Neural cell (in vitro differentiated cells): ENCODE data around the gene KIT. TPM values are rescaled to one million over a fixed set of nuclear protein-coding genes. Genes with fewer than 3 reads are reported as not detected.

Experiments used
- H2AFZ ChIP-seq: fragments of 200-600, 300-800 bp; sonication (generic), shearing (Covaris generic); 2 replicates; pipeline ENCODE4 v1.6.0; 2014; ENCODE audit warnings: low read depth, mild to moderate bottlenecking, antibody characterized with exemption, low read length, moderate library complexity
- H3F3A ChIP-seq: fragments of 200-600 bp; shearing (Covaris generic); 2 replicates; pipeline ENCODE4 v1.6.1; 2016; ENCODE audit warnings: mild to moderate bottlenecking, moderate library complexity, mixed read lengths, antibody characterized with exemption, low read length; ENCODE audit not compliant: insufficient read depth, poor library complexity, severe bottlenecking
- H3K27ac ChIP-seq: fragments of 200-600, 300-800 bp; sonication (generic), shearing (Covaris generic); 2 replicates; pipeline ENCODE4 v1.5.1; 2014; ENCODE audit warnings: mild to moderate bottlenecking, low read length, moderate library complexity
- H3K27me3 ChIP-seq: fragments of 300-800, 200-600 bp; sonication (generic), shearing (Covaris generic); 2 replicates; pipeline ENCODE4 v1.6.0; 2014; ENCODE audit warnings: mild to moderate bottlenecking, low read depth, low read length, moderate library complexity; ENCODE audit not compliant: insufficient read depth
- H3K36me3 ChIP-seq: fragments of 300-800, 200-600 bp; sonication (generic), shearing (Covaris generic); 2 replicates; pipeline ENCODE4 v1.5.1; 2014; ENCODE audit warnings: mild to moderate bottlenecking, antibody characterized with exemption, low read length, moderate library complexity; ENCODE audit not compliant: insufficient read depth
- H3K4me2 ChIP-seq: fragments of 300-800, 200-600 bp; sonication (generic), shearing (Covaris generic); 2 replicates; pipeline ENCODE4 v1.6.0; 2014; ENCODE audit warnings: mild to moderate bottlenecking, low read length
- H3K4me3 ChIP-seq: fragments of 300-800, 200-600 bp; sonication (generic), shearing (Covaris generic); 2 replicates; pipeline ENCODE4 v1.5.1; 2014; ENCODE audit warnings: mild to moderate bottlenecking, low read length, moderate library complexity
- H3K79me2 ChIP-seq: fragments of 200-600 bp; shearing (Covaris generic); replicated peaks from 2 replicates; pipeline ENCODE4 v1.6.0; 2014; ENCODE audit warnings: mild to moderate bottlenecking, low read length, moderate library complexity; ENCODE audit not compliant: insufficient read depth
- H3K9ac ChIP-seq: fragments of 300-800, 200-600 bp; sonication (generic), shearing (Covaris generic); 2 replicates; pipeline ENCODE4 v1.6.1; 2016; ENCODE audit warnings: mild to moderate bottlenecking, low read length, mixed read lengths
- H3K9me2 ChIP-seq: fragments of 200-600 bp; shearing (Covaris generic); 2 replicates; pipeline ENCODE4 v1.6.1; 2016; ENCODE audit warnings: mild to moderate bottlenecking, low read length, mixed read lengths; ENCODE audit not compliant: insufficient read depth
- H3K9me3 ChIP-seq: fragments of 200-600, 300-800 bp; sonication (generic), shearing (Covaris generic); 2 replicates; pipeline ENCODE4 v1.6.1; 2016; ENCODE audit warnings: mild to moderate bottlenecking, mixed run types, low read length, moderate library complexity, mixed read lengths
- H4K20me1 ChIP-seq: fragments of 200-600 bp; shearing (Covaris generic); 2 replicates; pipeline ENCODE4 v1.6.1; 2016; ENCODE audit warnings: mild to moderate bottlenecking, mixed run types; ENCODE audit not compliant: insufficient read depth
- EP300 ChIP-seq: fragments of 450-650 bp; conservative IDR thresholded peaks from 2 replicates; pipeline ENCODE4 v1.6.1; 2014; ENCODE audit warnings: antibody characterized with exemption, mild to moderate bottlenecking, moderate library complexity; ENCODE audit not compliant: poor library complexity, severe bottlenecking
- EZH2 ChIP-seq: fragments of 200-600, 300-800 bp; shearing (Covaris generic), sonication (generic); IDR thresholded peaks from 2 replicates; pipeline ENCODE4 v1.6.1; 2014; ENCODE audit warnings: antibody characterized with exemption, low read length, borderline replicate concordance, mild to moderate bottlenecking; ENCODE audit not compliant: insufficient read depth, poor library complexity, severe bottlenecking
- MXI1 ChIP-seq: fragments of 450-650 bp; conservative IDR thresholded peaks from 2 replicates; pipeline ENCODE4 v1.6.1; 2014; ENCODE audit warnings: antibody characterized with exemption, mild to moderate bottlenecking; ENCODE audit not compliant: poor library complexity, severe bottlenecking
- POLR2AphosphoS5 ChIP-seq: IDR thresholded peaks from 2 replicates; pipeline ENCODE4 v1.6.1; 2012
- RAD21 ChIP-seq: fragments of 450-650 bp; conservative IDR thresholded peaks from 2 replicates; pipeline ENCODE4 v1.6.1; 2014; ENCODE audit warnings: antibody characterized with exemption, mild to moderate bottlenecking, moderate library complexity
- SMC3 ChIP-seq: fragments of 450-650 bp; conservative IDR thresholded peaks from 2 replicates; pipeline ENCODE4 v1.6.1; 2014; ENCODE audit warnings: antibody characterized with exemption, mild to moderate bottlenecking, moderate library complexity; ENCODE audit not compliant: poor library complexity
- TAF1 ChIP-seq: IDR thresholded peaks from 2 replicates; pipeline ENCODE4 v1.6.1; 2012; ENCODE audit warnings: low read depth
- polyA plus RNA-seq: library from polyadenylated mRNA; depleted of rRNA; stranded (reverse); fragments of >200 nt; gene quantifications from 2 replicates; pipeline ENCODE4 v1.2.3, GENCODE V29; 2014
- TF ChIP-seq, protein P1 (sequence below): IDR thresholded peaks from 2 replicates; pipeline ENCODE4 v1.6.1; 2012; ENCODE audit warnings: borderline replicate concordance
- TF ChIP-seq, protein P2 (sequence below): fragments of 450-650 bp; IDR thresholded peaks from 2 replicates; pipeline ENCODE4 v1.5.1; 2014; ENCODE audit warnings: antibody characterized with exemption, mild to moderate bottlenecking, moderate library complexity; ENCODE audit not compliant: poor library complexity, severe bottlenecking

The KIT gene
- polyA plus RNA-seq, 1 donor from 2014 or later: 0.95 TPM

DNA sequence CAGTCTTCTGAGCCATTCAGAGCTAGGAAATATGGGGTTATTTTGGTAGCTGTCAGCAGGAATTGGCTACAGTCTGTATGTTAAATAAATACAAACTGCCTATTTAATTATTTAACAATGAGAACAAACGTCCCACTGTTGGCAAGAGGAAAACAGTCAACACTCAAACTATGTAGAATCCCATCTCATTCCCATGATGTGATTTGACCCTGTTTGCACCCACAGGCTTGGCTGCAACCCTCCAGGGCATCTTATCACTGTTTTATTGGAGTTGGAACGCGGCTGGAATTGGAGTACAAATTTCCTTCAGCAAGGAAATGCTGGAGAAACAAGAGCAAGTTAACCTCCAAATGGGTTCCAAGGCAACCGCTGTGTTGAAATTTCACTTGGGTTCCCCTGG lies 124.0 kb downstream of the KIT start:
- TF ChIP-seq, protein P1, sequence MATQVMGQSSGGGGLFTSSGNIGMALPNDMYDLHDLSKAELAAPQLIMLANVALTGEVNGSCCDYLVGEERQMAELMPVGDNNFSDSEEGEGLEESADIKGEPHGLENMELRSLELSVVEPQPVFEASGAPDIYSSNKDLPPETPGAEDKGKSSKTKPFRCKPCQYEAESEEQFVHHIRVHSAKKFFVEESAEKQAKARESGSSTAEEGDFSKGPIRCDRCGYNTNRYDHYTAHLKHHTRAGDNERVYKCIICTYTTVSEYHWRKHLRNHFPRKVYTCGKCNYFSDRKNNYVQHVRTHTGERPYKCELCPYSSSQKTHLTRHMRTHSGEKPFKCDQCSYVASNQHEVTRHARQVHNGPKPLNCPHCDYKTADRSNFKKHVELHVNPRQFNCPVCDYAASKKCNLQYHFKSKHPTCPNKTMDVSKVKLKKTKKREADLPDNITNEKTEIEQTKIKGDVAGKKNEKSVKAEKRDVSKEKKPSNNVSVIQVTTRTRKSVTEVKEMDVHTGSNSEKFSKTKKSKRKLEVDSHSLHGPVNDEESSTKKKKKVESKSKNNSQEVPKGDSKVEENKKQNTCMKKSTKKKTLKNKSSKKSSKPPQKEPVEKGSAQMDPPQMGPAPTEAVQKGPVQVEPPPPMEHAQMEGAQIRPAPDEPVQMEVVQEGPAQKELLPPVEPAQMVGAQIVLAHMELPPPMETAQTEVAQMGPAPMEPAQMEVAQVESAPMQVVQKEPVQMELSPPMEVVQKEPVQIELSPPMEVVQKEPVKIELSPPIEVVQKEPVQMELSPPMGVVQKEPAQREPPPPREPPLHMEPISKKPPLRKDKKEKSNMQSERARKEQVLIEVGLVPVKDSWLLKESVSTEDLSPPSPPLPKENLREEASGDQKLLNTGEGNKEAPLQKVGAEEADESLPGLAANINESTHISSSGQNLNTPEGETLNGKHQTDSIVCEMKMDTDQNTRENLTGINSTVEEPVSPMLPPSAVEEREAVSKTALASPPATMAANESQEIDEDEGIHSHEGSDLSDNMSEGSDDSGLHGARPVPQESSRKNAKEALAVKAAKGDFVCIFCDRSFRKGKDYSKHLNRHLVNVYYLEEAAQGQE: no peak
- TF ChIP-seq POLR2AphosphoS5 (no peak), TAF1 (no peak), SMC3 (no peak), MXI1 (no peak), EP300 (no peak), EZH2 (no peak), RAD21 (no peak)
- TF ChIP-seq, protein P2, sequence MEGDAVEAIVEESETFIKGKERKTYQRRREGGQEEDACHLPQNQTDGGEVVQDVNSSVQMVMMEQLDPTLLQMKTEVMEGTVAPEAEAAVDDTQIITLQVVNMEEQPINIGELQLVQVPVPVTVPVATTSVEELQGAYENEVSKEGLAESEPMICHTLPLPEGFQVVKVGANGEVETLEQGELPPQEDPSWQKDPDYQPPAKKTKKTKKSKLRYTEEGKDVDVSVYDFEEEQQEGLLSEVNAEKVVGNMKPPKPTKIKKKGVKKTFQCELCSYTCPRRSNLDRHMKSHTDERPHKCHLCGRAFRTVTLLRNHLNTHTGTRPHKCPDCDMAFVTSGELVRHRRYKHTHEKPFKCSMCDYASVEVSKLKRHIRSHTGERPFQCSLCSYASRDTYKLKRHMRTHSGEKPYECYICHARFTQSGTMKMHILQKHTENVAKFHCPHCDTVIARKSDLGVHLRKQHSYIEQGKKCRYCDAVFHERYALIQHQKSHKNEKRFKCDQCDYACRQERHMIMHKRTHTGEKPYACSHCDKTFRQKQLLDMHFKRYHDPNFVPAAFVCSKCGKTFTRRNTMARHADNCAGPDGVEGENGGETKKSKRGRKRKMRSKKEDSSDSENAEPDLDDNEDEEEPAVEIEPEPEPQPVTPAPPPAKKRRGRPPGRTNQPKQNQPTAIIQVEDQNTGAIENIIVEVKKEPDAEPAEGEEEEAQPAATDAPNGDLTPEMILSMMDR: no peak
- H3K79me2 ChIP-seq: no peaks in the 10 kb centered on the region
- H3K36me3 ChIP-seq: no peaks in the 10 kb centered on the region
- H2AFZ ChIP-seq: no peak overlapping the region
- no peaks in the 10 kb centered on the region for H4K20me1 ChIP-seq
- H3K27me3 ChIP-seq: no peaks in the 10 kb centered on the region
- no peak overlapping the region for H3K4me3 ChIP-seq
- no peaks in the 10 kb centered on the region for H3F3A ChIP-seq
- H3K27ac ChIP-seq: no peak overlapping the region
- H3K9me3 ChIP-seq: no peaks in the 10 kb centered on the region
- no peaks in the 10 kb centered on the region for H3K9me2 ChIP-seq
- no peak overlapping the region for H3K9ac ChIP-seq
- no peak overlapping the region for H3K4me2 ChIP-seq

DNA sequence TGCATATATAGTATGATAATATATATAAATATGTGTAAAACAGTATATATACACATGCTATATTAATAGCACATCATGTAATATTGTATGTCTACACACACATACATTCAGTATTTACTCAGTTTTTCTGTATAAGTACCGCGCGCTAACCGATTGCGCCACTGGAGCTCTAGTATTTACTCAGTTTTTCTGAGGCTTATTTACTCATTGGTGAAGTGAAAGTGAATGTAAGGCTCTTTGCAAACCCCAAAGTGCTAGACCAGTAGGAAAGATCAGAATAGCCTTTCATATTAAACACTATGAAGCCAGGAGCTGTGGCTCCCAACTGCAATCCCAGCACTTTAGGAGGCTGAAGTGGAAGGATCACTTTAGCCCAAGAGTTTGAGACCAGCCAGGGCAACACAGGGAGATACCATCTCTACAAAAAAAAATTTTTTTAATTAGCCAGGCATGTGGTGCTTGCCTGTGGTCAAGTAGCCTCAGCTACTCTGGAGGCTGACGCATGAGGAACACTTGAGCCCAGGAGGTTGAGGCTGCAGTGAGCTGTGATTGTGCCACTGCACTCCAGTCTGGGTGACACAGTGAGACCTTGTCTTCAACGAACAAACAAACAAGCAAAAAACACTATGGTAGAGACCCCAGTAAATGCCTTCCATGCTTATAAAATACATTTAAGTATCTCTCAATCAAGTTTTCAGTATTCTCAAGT lies 125.8 kb downstream of the KIT start:
- Histone ChIP-seq H3K79me2 (no peaks in the 10 kb centered on the region), H3K27me3 (no peaks in the 10 kb centered on the region), H3K9me2 (no peaks in the 10 kb centered on the region), H3K27ac (no peak overlapping the region), H4K20me1 (no peaks in the 10 kb centered on the region), H3K36me3 (no peaks in the 10 kb centered on the region), H3K4me2 (no peak overlapping the region), H3K9ac (no peak overlapping the region), H3F3A (no peaks in the 10 kb centered on the region), H2AFZ (no peak overlapping the region), H3K9me3 (no peaks in the 10 kb centered on the region), H3K4me3 (no peak overlapping the region)
- TF ChIP-seq MXI1: no peak
- no peak for TF ChIP-seq POLR2AphosphoS5
- TF ChIP-seq SMC3: no peak
- TF ChIP-seq EZH2: no peak
